ENCODE measurements around the gene ERF.

ERF gene

DNA sequence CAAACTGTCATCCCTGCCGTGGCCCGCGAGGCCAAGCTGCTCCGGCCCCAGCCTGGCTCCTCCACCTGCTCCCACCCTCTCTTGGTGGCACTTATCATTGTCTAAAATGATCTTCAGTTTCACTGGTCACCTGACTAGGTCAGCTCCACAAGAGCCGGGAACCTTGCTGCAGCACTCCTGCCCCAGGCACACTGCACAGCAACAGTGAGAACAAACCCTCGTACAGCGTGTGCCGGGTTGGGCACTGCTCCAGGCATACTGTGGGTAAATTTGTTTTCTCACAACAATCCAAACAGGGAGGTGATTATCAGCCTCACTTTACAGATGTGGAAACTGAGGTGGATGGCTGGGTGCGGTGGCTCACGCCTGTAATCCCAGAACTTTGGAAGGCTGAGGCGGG is 46.3 kb downstream of the ERF start:
- H3K27ac ChIP-seq, result no peak overlapping the region

DNA sequence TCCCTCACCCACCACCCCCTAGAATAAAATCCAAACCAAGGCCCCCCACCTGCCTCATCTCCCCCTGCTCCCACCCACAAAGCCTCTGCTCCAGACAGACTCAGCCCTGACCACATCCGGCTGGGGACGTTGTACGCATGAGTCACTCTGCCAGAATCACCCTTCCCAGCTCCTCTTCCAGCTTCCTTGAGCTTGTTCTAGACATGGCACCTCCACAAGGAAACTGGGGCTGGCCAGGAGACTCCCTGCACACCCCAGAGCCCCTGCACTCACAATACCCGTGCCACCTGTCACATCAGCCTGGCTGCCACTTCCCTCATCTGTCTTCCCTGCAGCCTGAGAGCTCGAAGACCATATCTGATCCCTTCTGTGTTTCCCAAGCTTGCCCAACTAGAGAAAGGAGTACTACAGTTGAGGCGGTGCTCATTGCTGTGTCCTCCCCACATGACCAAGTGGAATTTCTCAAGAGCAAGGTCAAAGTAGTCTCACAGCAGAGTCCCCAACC is 47.1 kb downstream of the ERF start:
- TF ChIP-seq, protein P1, sequence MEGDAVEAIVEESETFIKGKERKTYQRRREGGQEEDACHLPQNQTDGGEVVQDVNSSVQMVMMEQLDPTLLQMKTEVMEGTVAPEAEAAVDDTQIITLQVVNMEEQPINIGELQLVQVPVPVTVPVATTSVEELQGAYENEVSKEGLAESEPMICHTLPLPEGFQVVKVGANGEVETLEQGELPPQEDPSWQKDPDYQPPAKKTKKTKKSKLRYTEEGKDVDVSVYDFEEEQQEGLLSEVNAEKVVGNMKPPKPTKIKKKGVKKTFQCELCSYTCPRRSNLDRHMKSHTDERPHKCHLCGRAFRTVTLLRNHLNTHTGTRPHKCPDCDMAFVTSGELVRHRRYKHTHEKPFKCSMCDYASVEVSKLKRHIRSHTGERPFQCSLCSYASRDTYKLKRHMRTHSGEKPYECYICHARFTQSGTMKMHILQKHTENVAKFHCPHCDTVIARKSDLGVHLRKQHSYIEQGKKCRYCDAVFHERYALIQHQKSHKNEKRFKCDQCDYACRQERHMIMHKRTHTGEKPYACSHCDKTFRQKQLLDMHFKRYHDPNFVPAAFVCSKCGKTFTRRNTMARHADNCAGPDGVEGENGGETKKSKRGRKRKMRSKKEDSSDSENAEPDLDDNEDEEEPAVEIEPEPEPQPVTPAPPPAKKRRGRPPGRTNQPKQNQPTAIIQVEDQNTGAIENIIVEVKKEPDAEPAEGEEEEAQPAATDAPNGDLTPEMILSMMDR (conservative IDR thresholded peaks at IDR 0.05), result no peak
- no peak for TF ChIP-seq ZFX (IDR thresholded peaks at IDR 0.05)
- H3K27ac ChIP-seq, result no peak overlapping the region

More for the DNA sequence above, 46.3 kb downstream of the ERF start:
- TF ChIP-seq, protein P1 (conservative IDR thresholded peaks at IDR 0.05), result no peak
- TF ChIP-seq ZFX (IDR thresholded peaks at IDR 0.05), result no peak

DNA sequence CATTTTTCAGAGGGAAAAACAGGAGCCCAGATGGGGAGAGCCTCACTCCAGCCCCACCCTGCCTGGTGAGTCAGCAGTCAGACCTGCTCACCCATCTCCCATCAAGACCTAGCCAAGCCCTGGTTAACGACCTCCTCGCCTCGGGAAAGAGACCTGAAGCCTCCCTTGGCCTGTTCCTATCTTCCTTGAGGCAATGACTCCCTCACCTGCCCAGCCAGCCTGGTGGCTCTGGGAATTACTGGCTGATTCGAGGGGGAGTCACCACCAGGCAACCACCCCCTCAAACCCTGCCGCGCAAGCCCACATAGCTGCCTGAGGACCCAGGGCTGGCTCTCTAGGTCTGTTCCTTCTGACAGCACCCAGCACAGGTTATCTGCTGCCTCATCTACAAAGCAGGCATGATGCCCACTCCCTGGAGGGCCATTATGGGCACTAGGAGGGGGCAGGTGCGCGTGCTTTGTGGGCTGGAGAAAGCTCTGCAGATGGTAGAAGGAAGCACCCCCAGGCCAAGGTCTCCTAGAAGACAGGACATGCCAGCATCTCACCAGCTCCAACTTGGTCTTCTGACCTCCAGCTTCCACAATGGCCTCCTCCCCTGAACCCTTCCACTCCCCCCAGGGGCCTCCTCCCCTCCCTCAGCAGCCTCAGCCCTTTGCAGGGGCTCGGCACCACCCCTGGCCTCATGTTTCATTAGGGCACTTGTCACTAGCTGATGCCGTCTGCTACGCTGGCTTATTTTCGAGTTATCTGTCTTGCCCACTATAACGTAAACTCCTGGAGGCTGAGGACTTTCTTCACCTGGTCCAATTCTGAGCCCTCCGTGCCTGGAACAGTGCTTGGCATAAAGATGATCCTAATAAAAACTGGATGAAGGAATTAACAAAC is 47.8 kb downstream of the ERF start:
- H3K27ac ChIP-seq, result no peak overlapping the region
- TF ChIP-seq, protein P1 (conservative IDR thresholded peaks at IDR 0.05), result no peak
- TF ChIP-seq ZFX (IDR thresholded peaks at IDR 0.05), result no peak

DNA sequence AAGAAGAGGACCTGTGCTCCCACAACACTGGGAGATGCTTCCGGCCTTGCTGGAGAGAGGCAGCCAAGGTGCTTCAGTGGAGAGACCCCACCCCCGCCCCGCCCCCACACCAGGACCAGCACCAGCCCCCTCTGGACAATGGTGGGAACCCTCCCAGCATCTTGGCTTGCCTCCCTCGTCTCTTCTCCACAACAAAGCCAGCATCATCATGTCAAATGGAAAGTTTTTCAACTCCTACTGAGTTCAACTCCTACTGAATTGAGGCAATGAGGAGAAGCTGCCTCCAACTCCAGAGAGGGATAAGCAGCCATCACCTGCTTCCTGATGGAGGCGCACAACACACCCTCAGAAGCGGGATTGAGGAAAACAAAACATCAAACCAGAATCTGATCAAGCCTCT is 50.3 kb downstream of the ERF start:
- no peak overlapping the region for H3K27ac ChIP-seq
- TF ChIP-seq, protein P1 (conservative IDR thresholded peaks at IDR 0.05), result no peak
- no peak for TF ChIP-seq ZFX (IDR thresholded peaks at IDR 0.05)

DNA sequence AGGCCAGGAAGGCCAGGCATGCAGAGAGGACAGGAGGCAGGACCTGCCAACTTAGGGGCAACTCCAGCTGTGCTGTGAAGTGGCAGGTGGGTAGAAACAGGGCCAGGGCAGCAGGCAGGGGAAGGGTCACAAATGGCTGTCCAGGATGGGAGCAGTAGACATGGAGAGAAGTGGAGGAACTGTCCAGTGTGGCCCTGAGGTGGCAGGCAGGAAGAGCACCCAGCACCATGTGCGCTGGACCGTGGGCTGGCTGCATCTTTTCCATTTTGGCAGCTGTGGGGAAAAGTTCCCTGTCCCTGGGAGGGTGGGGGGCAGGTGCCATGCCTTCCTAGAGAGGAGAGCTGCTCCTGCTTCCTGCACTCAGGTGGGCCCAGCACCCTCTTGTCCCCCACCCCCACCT is 51.2 kb downstream of the ERF start:
- no peak for TF ChIP-seq ZFX (IDR thresholded peaks at IDR 0.05)
- TF ChIP-seq, protein P1 (conservative IDR thresholded peaks at IDR 0.05), result no peak

DNA sequence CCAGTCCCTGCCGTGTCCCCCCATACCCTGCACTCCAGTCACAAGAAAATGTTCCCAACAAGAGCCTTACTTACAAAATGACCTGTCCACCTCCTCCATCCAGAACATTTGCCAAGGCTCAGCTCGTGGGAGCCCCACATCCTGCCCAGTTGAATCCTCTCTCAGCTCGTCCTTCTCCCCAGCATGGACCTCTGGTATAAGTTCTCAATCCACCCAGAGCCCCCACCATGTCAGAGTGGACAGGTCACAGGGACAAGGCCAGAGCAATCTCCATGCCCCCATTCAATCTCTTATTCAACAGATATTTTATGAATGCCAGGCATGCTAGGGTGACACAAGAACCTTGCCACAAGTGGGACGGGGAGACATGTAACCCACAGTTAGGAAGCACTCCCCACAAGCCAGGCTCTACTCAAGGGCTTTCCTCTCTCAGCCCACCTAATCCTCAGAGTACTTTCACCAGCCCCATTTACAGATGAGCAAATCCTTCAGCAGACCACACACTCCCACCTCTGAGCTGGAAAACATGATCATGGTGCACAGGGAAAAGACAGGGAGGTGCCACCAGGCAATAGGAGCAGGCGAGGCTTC is 52.5 kb downstream of the ERF start:
- no peak for TF ChIP-seq ZFX (IDR thresholded peaks at IDR 0.05)
- TF ChIP-seq, protein P1 (conservative IDR thresholded peaks at IDR 0.05), result no peak
- no peak overlapping the region for H3K27ac ChIP-seq

More for the DNA sequence above, 51.2 kb downstream of the ERF start:
- no peak overlapping the region for H3K27ac ChIP-seq
